Liver (tissue), 3 donors: ENCODE data around the gene LRRD1.

Experiments used
- JUND ChIP-seq, 2 donors: IDR thresholded peaks; 2 replicates each; pipeline ENCODE4 v1.6.1; 2016; ENCODE audit warnings: antibody characterized with exemption in 2 of 2
- MAX ChIP-seq: IDR thresholded peaks from 2 replicates; pipeline ENCODE4 v1.6.1; 2016; ENCODE audit warnings: antibody characterized with exemption
- SP1 ChIP-seq: IDR thresholded peaks from 2 replicates; pipeline ENCODE4 v1.6.1; 2018; ENCODE audit warnings: antibody characterized with exemption, mild to moderate bottlenecking
- TF ChIP-seq, protein P1 (sequence below): fragments of 150-350 bp; IDR thresholded peaks from 2 replicates; pipeline ENCODE4 v1.5.1; 2017; ENCODE audit warnings: improper control_type of control experiment, low read depth, low read length; ENCODE audit not compliant: missing input control
- donor health status: healthy.
- donor health status: healthy.

DNA sequence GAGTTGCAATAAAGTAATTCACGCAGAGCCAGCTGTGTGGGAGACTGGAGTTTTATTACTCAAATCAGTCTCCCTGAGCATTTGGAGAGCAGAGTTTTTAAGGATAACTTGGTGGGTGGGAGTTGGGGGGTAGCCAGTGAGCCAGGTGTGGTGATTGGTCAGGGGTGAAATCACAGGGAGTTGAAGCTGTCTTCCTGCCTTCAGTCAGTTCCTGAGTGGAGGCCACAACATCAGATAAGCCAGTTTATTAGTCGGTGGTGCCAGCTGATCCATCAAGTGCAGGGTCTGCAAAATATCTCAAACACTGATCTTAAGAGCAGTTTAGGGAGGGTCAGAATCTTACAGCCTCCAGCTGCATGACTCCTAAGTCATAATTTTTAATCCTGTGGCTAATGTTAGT is 41.4 kb downstream of the LRRD1 start:
- TF ChIP-seq, protein P1, sequence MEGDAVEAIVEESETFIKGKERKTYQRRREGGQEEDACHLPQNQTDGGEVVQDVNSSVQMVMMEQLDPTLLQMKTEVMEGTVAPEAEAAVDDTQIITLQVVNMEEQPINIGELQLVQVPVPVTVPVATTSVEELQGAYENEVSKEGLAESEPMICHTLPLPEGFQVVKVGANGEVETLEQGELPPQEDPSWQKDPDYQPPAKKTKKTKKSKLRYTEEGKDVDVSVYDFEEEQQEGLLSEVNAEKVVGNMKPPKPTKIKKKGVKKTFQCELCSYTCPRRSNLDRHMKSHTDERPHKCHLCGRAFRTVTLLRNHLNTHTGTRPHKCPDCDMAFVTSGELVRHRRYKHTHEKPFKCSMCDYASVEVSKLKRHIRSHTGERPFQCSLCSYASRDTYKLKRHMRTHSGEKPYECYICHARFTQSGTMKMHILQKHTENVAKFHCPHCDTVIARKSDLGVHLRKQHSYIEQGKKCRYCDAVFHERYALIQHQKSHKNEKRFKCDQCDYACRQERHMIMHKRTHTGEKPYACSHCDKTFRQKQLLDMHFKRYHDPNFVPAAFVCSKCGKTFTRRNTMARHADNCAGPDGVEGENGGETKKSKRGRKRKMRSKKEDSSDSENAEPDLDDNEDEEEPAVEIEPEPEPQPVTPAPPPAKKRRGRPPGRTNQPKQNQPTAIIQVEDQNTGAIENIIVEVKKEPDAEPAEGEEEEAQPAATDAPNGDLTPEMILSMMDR: no peak
- no peak for TF ChIP-seq SP1
- no peak for TF ChIP-seq MAX
- no peak for TF ChIP-seq JUND (IDR thresholded peaks at IDR 0.05)
